Sigmoid colon (tissue), 7 donors: ENCODE data around the gene SDHC. TPM values are rescaled to one million over a fixed set of nuclear protein-coding genes. Genes with fewer than 3 reads are reported as not detected.
"Not testable (repeated sequence)": the region's sequence is repeated elsewhere in the genome, so short reads cannot be mapped to it uniquely, and the experiment has no call there.

Experiments used
- DNase-seq: peaks from one replicate; pipeline ENCODE4 v3.0.0-alpha.2; 2019
- H3K27ac ChIP-seq, 4 donors: fragments of 200-600 bp; sonication (generic); one replicate each; pipeline ENCODE4 v1.5.1; 2016 to 2019; ENCODE audit warnings: mild to moderate bottlenecking in 1 of 4
- H3K27me3 ChIP-seq, 3 donors: fragments of 200-600 bp; sonication (generic); one replicate each; pipeline ENCODE4 v1.5.1; 2019; ENCODE audit warnings: mild to moderate bottlenecking in 1 of 3
- H3K36me3 ChIP-seq, 4 donors: fragments of 200-600 bp; sonication (generic); one replicate each; pipeline ENCODE4 v1.5.1; 2016 to 2019
- H3K4me1 ChIP-seq, 4 donors: fragments of 200-600 bp; sonication (generic); one replicate each; pipeline ENCODE4 v1.5.1; 2017 to 2019
- H3K4me3 ChIP-seq, 4 donors: fragments of 200-600 bp; sonication (generic); one replicate each; pipeline ENCODE4 v1.5.1; 2017 to 2019; ENCODE audit warnings: mild to moderate bottlenecking in 2 of 4, moderate library complexity in 1 of 4
- H3K9me3 ChIP-seq, 4 donors: fragments of 200-600 bp in 3 of 4; sonication (generic) in 3 of 4; one replicate each; pipeline versions ENCODE4 v1.5.1 to v1.6.1; 2013 to 2019
- CTCF ChIP-seq, 4 experiments: fragments of 450-650 bp in 3 of 4; fragments of 200-600 bp in 1 of 4; IDR thresholded peaks; one replicate each; pipeline ENCODE4 v1.5.1; 2016 to 2019; ENCODE audit warnings: antibody characterized with exemption in 4 of 4, mild to moderate bottlenecking in 3 of 4, moderate library complexity in 2 of 4
- EP300 ChIP-seq, 4 donors: sonication (generic); formaldehyde crosslinking; IDR thresholded peaks; one replicate each; pipeline ENCODE4 v1.6.1; 2017; ENCODE audit warnings: antibody characterized with exemption in 4 of 4
- POLR2A ChIP-seq, 2 donors: fragments of 450-650 bp; IDR thresholded peaks; one replicate each; pipeline ENCODE4 v1.6.1; 2016; ENCODE audit warnings: antibody characterized with exemption in 2 of 2, mild to moderate bottlenecking in 2 of 2, moderate library complexity in 2 of 2
- POLR2AphosphoS5 ChIP-seq, 4 donors: sonication (generic); formaldehyde crosslinking; IDR thresholded peaks; one replicate each; pipeline ENCODE4 v1.6.1; 2017; ENCODE audit warnings: antibody characterized with exemption in 4 of 4
- WGBS, 2 donors: extraction: QIAGEN DNeasy Blood & Tissue Kit; methylation state at CpG; one replicate each; pipeline ENCODE4 v1.1.7; 2013; 5-methylcytosine and 5-hydroxymethylcytosine counted together
- intact Hi-C: fragments of 100-400 bp; cut with DNase I; formaldehyde crosslinking; loops from one replicate; pipeline ENCODE4 v1.15.1; 2023
- polyA plus RNA-seq, 3 donors: library from polyadenylated mRNA; stranded (reverse); fragments of 200-250 nt; gene quantifications; one replicate each; pipeline ENCODE4 v1.2.3, GENCODE V29; 2013
- total RNA-seq, 4 donors: library from RNA; depleted of rRNA; stranded (reverse); fragments of >200 nt; gene quantifications; one replicate each; pipeline ENCODE4 v1.1.0, GENCODE V29; 2016
- donor health status: healthy with polysubstance abuse.
- donor health status: Bipolar disorder and iron deficiency.
- donor health status: healthy.

Gene SDHC
- total and polyA plus RNA-seq, 7 donors, result 21.2 to 371 (median 83.5) TPM

- peaks cover 0 to 16% (median 9%) of the 10 kb centered on the region in 4 donors for H3K4me1 ChIP-seq
- H3K9me3 ChIP-seq, result no peaks in the 10 kb centered on the region
- TF ChIP-seq EP300 (IDR thresholded peaks at IDR 0.05), result peak in 1 of 4 donors; percentile 16
- no peak for TF ChIP-seq POLR2A (IDR thresholded peaks at IDR 0.05)
- TF ChIP-seq CTCF (IDR thresholded peaks at IDR 0.05), result peak; percentile 62 to 73 (median 66)
- peak; percentile 46 to 86 (median 74) for TF ChIP-seq POLR2AphosphoS5 (IDR thresholded peaks at IDR 0.05)
- no peak for DNase-seq
- no peak overlapping the region for H3K4me3 ChIP-seq
- intact Hi-C loops, result loop anchor here (2.0 to 5.0 kb wide), 2 partner anchors 70 to 156 kb away; partner anchors contain the start of genes SDHC and TOMM40L
- H3K27me3 ChIP-seq, result no peaks in the 10 kb centered on the region
- 38 to 46% methylated on average over 4 of the region's 4 CpGs for WGBS, 2 donors
- peak overlapping the region; percentile 48 to 81 (median 65) for H3K27ac ChIP-seq
- H3K36me3 ChIP-seq, result no peaks in the 10 kb centered on the region
Measured at GRCh38 chr1:161382214-161383019, 68.2 kb downstream of the SDHC start.

- Histone ChIP-seq H3K4me3 (no peak overlapping the region), H3K27me3 (no peaks in the 10 kb centered on the region), H3K27ac (peak overlapping the region; percentile 90 to 94 (median 93)), H3K9me3 (no peaks in the 10 kb centered on the region), H3K36me3 (no peaks in the 10 kb centered on the region), H3K4me1 (peaks cover 0 to 13% (median 8%) of the 10 kb centered on the region in 4 donors)
- DNase-seq, result no peak
- intact Hi-C loops, result loop anchor here (2.0 kb wide), 1 partner anchor 188 kb away; no protein-coding TSS in a partner anchor
- no peak for TF ChIP-seq POLR2A (IDR thresholded peaks at IDR 0.05)
- no peak for TF ChIP-seq CTCF (IDR thresholded peaks at IDR 0.05)
- TF ChIP-seq POLR2AphosphoS5 (IDR thresholded peaks at IDR 0.05), result no peak
- TF ChIP-seq EP300 (IDR thresholded peaks at IDR 0.05), result no peak
- 89 to 96% methylated on average over 3 of the region's 3 CpGs for WGBS, 2 donors
Measured at GRCh38 chr1:161388639-161389038, 74.5 kb downstream of the SDHC start.

- peak overlapping the region; percentile 43 to 67 (median 52) for H3K4me3 ChIP-seq
- not testable (repeated sequence) for H3K9me3 ChIP-seq, H3K36me3 ChIP-seq, DNase-seq, H3K27me3 ChIP-seq
- intact Hi-C loops, result loop anchor here (2.0 kb wide), 1 partner anchor 188 kb away; no protein-coding TSS in a partner anchor
- peaks cover 0 to 13% (median 8%) of the 10 kb centered on the region in 4 donors for H3K4me1 ChIP-seq
- H3K27ac ChIP-seq, result peak overlapping the region; percentile 90 to 94 (median 93)
- WGBS, 2 donors, result 74 to 79% methylated on average over 16 of the region's 16 CpGs
Measured at GRCh38 chr1:161389158-161389557, 75.0 kb downstream of the SDHC start.

- Histone ChIP-seq H3K36me3 (no peaks in the 10 kb centered on the region), H3K4me1 (peaks cover 0 to 13% (median 8%) of the 10 kb centered on the region in 4 donors), H3K4me3 (peak overlapping the region; percentile 43 to 68 (median 60)), H3K27me3 (no peaks in the 10 kb centered on the region), H3K9me3 (no peaks in the 10 kb centered on the region), H3K27ac (peak overlapping the region; percentile 90 to 94 (median 93))
- DNase-seq, result peak; percentile 99
- WGBS, 2 donors, result 1% methylated on average over 78 to 79 of the region's 79 CpGs
- TF ChIP-seq EP300 (IDR thresholded peaks at IDR 0.05), result peak; percentile 95 to 100 (median 98)
- TF ChIP-seq POLR2AphosphoS5 (IDR thresholded peaks at IDR 0.05), result peak; percentile 96 to 100 (median 97)
- TF ChIP-seq POLR2A (IDR thresholded peaks at IDR 0.05), result peak; percentile 85 to 91
- TF ChIP-seq CTCF (IDR thresholded peaks at IDR 0.05), result no peak
- intact Hi-C loops, result loop anchor here (1.0 to 10.0 kb wide), 3 partner anchors 9 to 345 kb away; partner anchors contain the start of gene USF1
Measured at GRCh38 chr1:161389691-161390558, 75.7 kb downstream of the SDHC start.
